HG03457 (cell line): ENCODE data around the gene IGFBPL1.

Experiments used
- ATAC-seq: cut with Tn5 transposase; IDR thresholded peaks from one replicate; pipeline ENCODE4 v1.9.1; 2021; ENCODE audit warnings: moderate number of reproducible peaks; ENCODE audit not compliant: unreplicated experiment

The IGFBPL1 gene

GRCh38 chr9:38432922-38433510 is 8.8 kb upstream of the IGFBPL1 start:
- ATAC-seq: no peak

GRCh38 chr9:38431116-38431515 is 6.9 kb upstream of the IGFBPL1 start:
- ATAC-seq: no peak

GRCh38 chr9:38428062-38428461 is 3.8 kb upstream of the IGFBPL1 start:
- no peak for ATAC-seq

GRCh38 chr9:38424918-38425317 is 664 bp upstream of the IGFBPL1 start:
- ATAC-seq: no peak

- no peak for ATAC-seq
Measured at GRCh38 chr9:38423273-38423972, 831 bp downstream of the IGFBPL1 start.

- ATAC-seq: no peak
Measured at GRCh38 chr9:38422555-38423260, 1.5 kb downstream of the IGFBPL1 start.

GRCh38 chr9:38421498-38422211 is 2.6 kb downstream of the IGFBPL1 start:
- ATAC-seq: no peak

- ATAC-seq: no peak
Measured at GRCh38 chr9:38419181-38419580, 5.1 kb downstream of the IGFBPL1 start.

- no peak for ATAC-seq
Measured at GRCh38 chr9:38418366-38418765, 5.9 kb downstream of the IGFBPL1 start.

- ATAC-seq: no peak
Measured at GRCh38 chr9:38417003-38417945, 7.0 kb downstream of the IGFBPL1 start.

GRCh38 chr9:38416461-38416860 is 7.8 kb downstream of the IGFBPL1 start:
- ATAC-seq: no peak

- ATAC-seq: no peak
Measured at GRCh38 chr9:38415856-38416255, 8.4 kb downstream of the IGFBPL1 start.

- ATAC-seq: no peak
Measured at GRCh38 chr9:38414040-38414723, 10.1 kb downstream of the IGFBPL1 start.

GRCh38 chr9:38413283-38413682 is 11.0 kb downstream of the IGFBPL1 start:
- ATAC-seq: no peak

- no peak for ATAC-seq
Measured at GRCh38 chr9:38412751-38413150, 11.5 kb downstream of the IGFBPL1 start.

- no peak for ATAC-seq
Measured at GRCh38 chr9:38408719-38409118, 15.5 kb downstream of the IGFBPL1 start.

GRCh38 chr9:38406476-38407186 is 17.6 kb downstream of the IGFBPL1 start:
- ATAC-seq: no peak

- no peak for ATAC-seq
Measured at GRCh38 chr9:38405785-38406184, 18.5 kb downstream of the IGFBPL1 start.

- ATAC-seq: no peak
Measured at GRCh38 chr9:38404314-38404713, 19.9 kb downstream of the IGFBPL1 start.
